HEK293 (cell line): ENCODE measurements around the gene PKNOX2.

Experiments used
- TRIM28 ChIP-seq: IDR thresholded peaks from 2 replicates; pipeline ENCODE4 v1.6.1; 2011; ENCODE audit warnings: low read length, control low read depth, borderline replicate concordance
- ZBTB1 ChIP-seq: fragments of 450-650 bp; formaldehyde crosslinking; IDR thresholded peaks from 2 replicates; pipeline ENCODE4 v1.5.1; 2016; ENCODE audit warnings: missing biosample characterization, missing genetic modification characterization
- ZNF133 ChIP-seq: fragments of 450-650 bp; formaldehyde crosslinking; IDR thresholded peaks from 2 replicates; pipeline ENCODE4 v1.5.1; 2016; ENCODE audit warnings: missing biosample characterization, missing genetic modification characterization
- ZNF561 ChIP-seq: fragments of 450-650 bp; IDR thresholded peaks from 2 replicates; pipeline ENCODE4 v1.5.1; 2018; ENCODE audit warnings: missing biosample characterization, missing genetic modification characterization, borderline replicate concordance
- ZNF571 ChIP-seq: fragments of 450-650 bp; formaldehyde crosslinking; IDR thresholded peaks from 2 replicates; pipeline ENCODE4 v1.5.0; 2017; ENCODE audit warnings: missing biosample characterization, missing genetic modification characterization
- ZNF629 ChIP-seq: fragments of 450-650 bp; formaldehyde crosslinking; IDR thresholded peaks from 2 replicates; pipeline ENCODE4 v1.5.1; 2017; ENCODE audit warnings: missing biosample characterization, missing genetic modification characterization

- TF ChIP-seq ZBTB1 (tag by site-specific recombination), result no peak
- TF ChIP-seq ZNF571 (tag by site-specific recombination), result no peak
- no peak for TF ChIP-seq TRIM28
- no peak for TF ChIP-seq ZNF561 (tag by site-specific recombination)
- TF ChIP-seq ZNF629, result no peak
- TF ChIP-seq ZNF133, result no peak
Observed at GRCh38 chr11:125221461-125221860, 56.9 kb downstream of the PKNOX2 start.
